HepG2 (cell line): ENCODE data around the gene ZNF213. TPM values are rescaled to one million over a fixed set of nuclear protein-coding genes. Genes with fewer than 3 reads are reported as not detected.

Experiments
- BATF2 ChIP-seq: sonication (generic); formaldehyde crosslinking; IDR thresholded peaks from 2 replicates; pipeline ENCODE4 v1.8.0; 2022; ENCODE audit warnings: mild to moderate bottlenecking, missing genetic modification reagents, moderate library complexity
- CSRNP2 ChIP-seq: sonication (generic); formaldehyde crosslinking; conservative IDR thresholded peaks from 2 replicates; pipeline ENCODE4 v1.8.0; 2022; ENCODE audit warnings: low read depth, missing genetic modification reagents
- E2F5 ChIP-seq: sonication (generic); formaldehyde crosslinking; conservative IDR thresholded peaks from 2 replicates; pipeline ENCODE4 v1.4.0; 2020; ENCODE audit warnings: missing genetic modification reagents
- EEA1 ChIP-seq: sonication (generic); formaldehyde crosslinking; IDR thresholded peaks from 2 replicates; pipeline ENCODE4 v1.5.1; 2020; ENCODE audit warnings: mild to moderate bottlenecking, missing genetic modification reagents, borderline replicate concordance
- HOXA5 ChIP-seq: sonication (generic); formaldehyde crosslinking; IDR thresholded peaks from 2 replicates; pipeline ENCODE4 v1.4.0; 2020; ENCODE audit warnings: missing genetic modification reagents
- KDM5B ChIP-seq: sonication (generic); formaldehyde crosslinking; IDR thresholded peaks from 2 replicates; pipeline ENCODE4 v1.4.0; 2020; ENCODE audit warnings: missing genetic modification reagents, mild to moderate bottlenecking, borderline replicate concordance
- MTERF4 ChIP-seq: sonication (generic); formaldehyde crosslinking; IDR thresholded peaks from 2 replicates; pipeline ENCODE4 v1.8.0; 2023; ENCODE audit warnings: mild to moderate bottlenecking, missing genetic modification reagents
- NCOA1 ChIP-seq: sonication (generic); formaldehyde crosslinking; IDR thresholded peaks from 2 replicates; pipeline ENCODE4 v1.9.0; 2021; ENCODE audit warnings: missing genetic modification reagents
- NRL ChIP-seq: sonication (generic); formaldehyde crosslinking; IDR thresholded peaks from 2 replicates; pipeline ENCODE4 v1.5.0; 2020; ENCODE audit warnings: missing genetic modification reagents, mild to moderate bottlenecking, moderate library complexity, borderline replicate concordance
- PCBP2 ChIP-seq: fragments of 200-400 bp; formaldehyde crosslinking; optimal IDR thresholded peaks from 2 replicates; pipeline ENCODE3; 2018; ENCODE audit warnings: low read length, low read depth; ENCODE audit not compliant: poor library complexity, severe bottlenecking
- RBAK ChIP-seq: sonication (generic); formaldehyde crosslinking; IDR thresholded peaks from 2 replicates; pipeline ENCODE4 v1.5.1; 2020; ENCODE audit warnings: mild to moderate bottlenecking, missing genetic modification reagents
- SNAPC4 ChIP-seq: sonication (generic); formaldehyde crosslinking; IDR thresholded peaks from 2 replicates; pipeline ENCODE4 v1.4.0; 2020; ENCODE audit warnings: mild to moderate bottlenecking, missing genetic modification reagents
- SP140L ChIP-seq: sonication (generic); formaldehyde crosslinking; IDR thresholded peaks from 2 replicates; pipeline ENCODE4 v1.4.0; 2020; ENCODE audit warnings: missing genetic modification reagents, borderline replicate concordance
- STAT5B ChIP-seq: sonication (generic); formaldehyde crosslinking; IDR thresholded peaks from 2 replicates; pipeline ENCODE4 v1.4.0; 2020; ENCODE audit warnings: missing genetic modification reagents
- TARDBP ChIP-seq: sonication (generic); formaldehyde crosslinking; IDR thresholded peaks from 2 replicates; pipeline ENCODE4 v1.8.0; 2022; ENCODE audit warnings: mild to moderate bottlenecking, missing genetic modification reagents
- ZBTB7A ChIP-seq: sonication (generic); formaldehyde crosslinking; IDR thresholded peaks from 2 replicates; pipeline ENCODE4 v1.8.0; 2022; ENCODE audit warnings: mild to moderate bottlenecking, missing genetic modification reagents
- ZNF20 ChIP-seq: sonication (generic); formaldehyde crosslinking; IDR thresholded peaks from 2 replicates; pipeline ENCODE4 v1.4.0; 2020; ENCODE audit warnings: mild to moderate bottlenecking, moderate library complexity, missing genetic modification reagents
- ZNF317 ChIP-seq: sonication (generic); formaldehyde crosslinking; IDR thresholded peaks from 2 replicates; pipeline ENCODE4 v1.5.0; 2020; ENCODE audit warnings: mild to moderate bottlenecking, missing genetic modification reagents
- ZNF564 ChIP-seq: sonication (generic); formaldehyde crosslinking; IDR thresholded peaks from 2 replicates; pipeline ENCODE4 v1.8.1; 2023; ENCODE audit warnings: mild to moderate bottlenecking, missing genetic modification reagents
- ZSCAN12 ChIP-seq: sonication (generic); formaldehyde crosslinking; IDR thresholded peaks from 2 replicates; pipeline ENCODE4 v1.9.0; 2021; ENCODE audit warnings: mild to moderate bottlenecking, missing genetic modification reagents
- polyA plus RNA-seq, 8 experiments: library from polyadenylated mRNA; depleted of rRNA in 3 of 8; stranded (reverse) in 7 of 8; unstranded in 1 of 8; fragments of >200 nt; fragmentation: Illumina TruSeq in 4 of 8; extraction: Trizol in 4 of 8; gene quantifications; 2 replicates each; pipeline versions ENCODE4 v1.2.1 to v1.2.3, GENCODE V29; 2011 to 2016; ENCODE audit warnings: low read depth in 4 of 8, missing spikeins in 1 of 8, mixed read lengths in 1 of 8; ENCODE audit not compliant: insufficient read depth in 1 of 8
- total RNA-seq, 5 experiments: library from RNA; depleted of rRNA; stranded (reverse); fragments of >200 nt; fragmentation: Illumina TruSeq; extraction: Trizol; gene quantifications; 2 replicates each; pipeline ENCODE4 v1.2.3, GENCODE V29; 2016; ENCODE audit warnings: low read depth in 1 of 5

Gene ZNF213
- total and polyA plus RNA-seq, 2 of the 13 experiments (the other 11 are each of a cell fraction or from before 2014, with no cell fraction given) = 0.59 to 0.97 TPM

- TF ChIP-seq SNAPC4 (CRISPR knock-in tag) = peak; percentile 51; the same call in 1 of the 2 replicates
- TF ChIP-seq E2F5 (CRISPR knock-in tag) = no peak
- no peak for TF ChIP-seq PCBP2
- peak; percentile 73; the same call in 1 of the 2 replicates for TF ChIP-seq EEA1 (CRISPR knock-in tag)
- peak; percentile 93 for TF ChIP-seq HOXA5 (CRISPR knock-in tag)
- TF ChIP-seq CSRNP2 = no peak
- peak; percentile 69; the same call in 1 of the 2 replicates for TF ChIP-seq TARDBP
- peak; percentile 62; the same call in 1 of the 2 replicates for TF ChIP-seq MTERF4 (CRISPR knock-in tag)
- TF ChIP-seq ZNF20 (CRISPR knock-in tag) = no peak
- peak; percentile 72 for TF ChIP-seq KDM5B (CRISPR knock-in tag)
- no peak for TF ChIP-seq BATF2
- TF ChIP-seq ZNF317 (CRISPR knock-in tag) = peak; percentile 47; the same call in 1 of the 2 replicates
- no peak for TF ChIP-seq ZSCAN12 (CRISPR knock-in tag)
- peak; percentile 25; the same call in 1 of the 2 replicates for TF ChIP-seq RBAK (CRISPR knock-in tag)
- TF ChIP-seq ZNF564 (CRISPR knock-in tag) = peak; percentile 22; the same call in 1 of the 2 replicates
- no peak for TF ChIP-seq SP140L (CRISPR knock-in tag)
- TF ChIP-seq NRL (CRISPR knock-in tag) = peak; percentile 63; the same call in 1 of the 2 replicates
- 0 out of 2 replicates have a peak, but pooled peaks have one; percentile 48 for TF ChIP-seq ZBTB7A (CRISPR knock-in tag)
- 0 out of 2 replicates have a peak, but pooled peaks have one; percentile 46 for TF ChIP-seq STAT5B (CRISPR knock-in tag)
- no peak for TF ChIP-seq NCOA1 (CRISPR knock-in tag)
Measured at GRCh38 chr16:3152277-3152990, 17.6 kb downstream of the ZNF213 start (continued).
